Trophoblast cell (in vitro differentiated cells and primary cell): ENCODE data around the gene SLC35F3.

Experiments
- DNase-seq, 2 donors: peaks; one replicate each; pipeline ENCODE4 v3.0.0-alpha.2; 2016
- H2AFZ ChIP-seq: 2 replicates; pipeline ENCODE4 v1.6.1; 2013; ENCODE audit warnings: low read length, moderate library complexity, mild to moderate bottlenecking; ENCODE audit not compliant: insufficient read depth, poor library complexity
- H2AK5ac ChIP-seq: 2 replicates; pipeline ENCODE4 v1.6.1; 2013; ENCODE audit warnings: mild to moderate bottlenecking, low read length
- H2BK120ac ChIP-seq: 2 replicates; pipeline ENCODE4 v1.6.1; 2013; ENCODE audit warnings: low read length, mild to moderate bottlenecking, moderate library complexity; ENCODE audit not compliant: insufficient read depth, poor library complexity
- H2BK12ac ChIP-seq: 2 replicates; pipeline ENCODE4 v1.6.1; 2013; ENCODE audit warnings: mild to moderate bottlenecking, low read length, moderate library complexity
- H2BK5ac ChIP-seq: 2 replicates; pipeline ENCODE4 v1.6.1; 2013; ENCODE audit warnings: low read length, low read depth, moderate library complexity, mild to moderate bottlenecking; ENCODE audit not compliant: poor library complexity
- H3K14ac ChIP-seq: 2 replicates; pipeline ENCODE4 v1.6.1; 2013; ENCODE audit warnings: mild to moderate bottlenecking, low read length
- H3K18ac ChIP-seq: 2 replicates; pipeline ENCODE4 v1.6.1; 2013; ENCODE audit warnings: mild to moderate bottlenecking, low read length
- H3K23ac ChIP-seq: 2 replicates; pipeline ENCODE4 v1.6.1; 2013; ENCODE audit warnings: low read length
- H3K27ac ChIP-seq: 2 replicates; pipeline ENCODE4 v1.5.1; 2013; ENCODE audit warnings: low read depth, mild to moderate bottlenecking, inconsistent platforms, low read length, moderate library complexity
- H3K27me3 ChIP-seq: 2 replicates; pipeline ENCODE4 v1.6.1; 2013; ENCODE audit warnings: inconsistent platforms, mild to moderate bottlenecking, low read length, moderate library complexity; ENCODE audit not compliant: insufficient read depth
- H3K36me3 ChIP-seq, 2 experiments: 1 replicate in 1 of 2; 2 replicates in 1 of 2; pipeline ENCODE4 v1.6.1; 2013; ENCODE audit warnings: low read length in 2 of 2, mild to moderate bottlenecking in 2 of 2, moderate library complexity in 1 of 2; ENCODE audit not compliant: insufficient read depth in 2 of 2, control insufficient read depth in 1 of 2
- H3K4ac ChIP-seq: 2 replicates; pipeline ENCODE4 v1.6.1; 2013; ENCODE audit warnings: low read depth, mild to moderate bottlenecking, low read length, moderate library complexity
- H3K4me1 ChIP-seq, 2 experiments: 1 replicate in 1 of 2; 2 replicates in 1 of 2; pipeline ENCODE4 v1.6.1; 2013; ENCODE audit warnings: low read length in 2 of 2, mild to moderate bottlenecking in 2 of 2, moderate library complexity in 1 of 2; ENCODE audit not compliant: insufficient read depth in 2 of 2, control insufficient read depth in 1 of 2
- H3K4me2 ChIP-seq: 2 replicates; pipeline ENCODE4 v1.6.1; 2013; ENCODE audit warnings: inconsistent platforms, mild to moderate bottlenecking, low read length, moderate library complexity
- H3K4me3 ChIP-seq: 2 replicates; pipeline ENCODE4 v1.5.1; 2013; ENCODE audit warnings: mild to moderate bottlenecking, low read depth, low read length, inconsistent platforms
- H3K79me1 ChIP-seq: one replicate; pipeline ENCODE4 v1.6.1; 2013; ENCODE audit warnings: low read length
- H3K79me2 ChIP-seq: 2 replicates; pipeline ENCODE4 v1.6.1; 2013; ENCODE audit warnings: low read length, mild to moderate bottlenecking; ENCODE audit not compliant: control insufficient read depth, insufficient read depth, poor library complexity
- H3K9ac ChIP-seq: 2 replicates; pipeline ENCODE4 v1.6.1; 2013; ENCODE audit warnings: mild to moderate bottlenecking, low read length
- H3K9me3 ChIP-seq: 2 replicates; pipeline ENCODE4 v1.6.1; 2013; ENCODE audit warnings: low read depth, mild to moderate bottlenecking, control low read depth, inconsistent platforms, low read length; ENCODE audit not compliant: insufficient read depth
- H4K12ac ChIP-seq: 2 replicates; pipeline ENCODE4 v1.6.1; 2013; ENCODE audit warnings: low read depth, mild to moderate bottlenecking, low read length, moderate library complexity
- H4K8ac ChIP-seq: 2 replicates; pipeline ENCODE4 v1.6.1; 2013; ENCODE audit warnings: low read depth, mild to moderate bottlenecking, low read length, moderate library complexity
- H4K91ac ChIP-seq: one replicate; pipeline ENCODE4 v1.6.1; 2013; ENCODE audit warnings: low read depth, mild to moderate bottlenecking, low read length, moderate library complexity
- WGBS: extraction: QIAGEN DNeasy Blood & Tissue Kit; methylation state at CpG from one replicate; pipeline ENCODE4 v1.1.7; 2013; ENCODE audit warnings: missing lambda C conversion rate; ENCODE audit not compliant: insufficient read length, insufficient coverage; ENCODE audit errors: extremely low coverage; 5-methylcytosine and 5-hydroxymethylcytosine counted together

The SLC35F3 gene

GRCh38 chr1:234340528-234340927 lies 436.1 kb downstream of the SLC35F3 start:
- no peak overlapping the region for H2AFZ ChIP-seq
- no peak overlapping the region for H3K14ac ChIP-seq
- H2BK12ac ChIP-seq = no peak overlapping the region
- no peak overlapping the region for H3K4ac ChIP-seq
- no peak overlapping the region for H3K4me3 ChIP-seq
- peaks cover 2% of the 10 kb centered on the region for H3K9me3 ChIP-seq
- no peak overlapping the region for H3K27ac ChIP-seq
- H3K18ac ChIP-seq = no peak overlapping the region
- H2BK120ac ChIP-seq = no peak overlapping the region
- H4K8ac ChIP-seq = no peak overlapping the region
- DNase-seq = no peak
- H3K79me1 ChIP-seq = no peaks in the 10 kb centered on the region
- no CpG with 5 or more reads among the region's 2 CpGs for WGBS
- no peaks in the 10 kb centered on the region for H3K36me3 ChIP-seq
- H3K79me2 ChIP-seq = no peaks in the 10 kb centered on the region
- no peaks in the 10 kb centered on the region for H3K27me3 ChIP-seq
- H3K9ac ChIP-seq = no peak overlapping the region
- no peak overlapping the region for H4K12ac ChIP-seq
- H3K23ac ChIP-seq = no peak overlapping the region
- H3K4me2 ChIP-seq = no peak overlapping the region
- no peak overlapping the region for H4K91ac ChIP-seq
- no peaks in the 10 kb centered on the region for H3K4me1 ChIP-seq
- H2AK5ac ChIP-seq = no peak overlapping the region
- H2BK5ac ChIP-seq = no peak overlapping the region

- H4K12ac ChIP-seq = no peak overlapping the region
- H3K4me1 ChIP-seq = no peaks in the 10 kb centered on the region
- no peak overlapping the region for H4K8ac ChIP-seq
- no peak overlapping the region for H2BK120ac ChIP-seq
- H3K36me3 ChIP-seq = no peaks in the 10 kb centered on the region
- H3K27me3 ChIP-seq = no peaks in the 10 kb centered on the region
- no peak overlapping the region for H3K9ac ChIP-seq
- H3K4me2 ChIP-seq = no peak overlapping the region
- H2BK5ac ChIP-seq = no peak overlapping the region
- H3K14ac ChIP-seq = no peak overlapping the region
- H2AFZ ChIP-seq = no peak overlapping the region
- no peak overlapping the region for H3K27ac ChIP-seq
- H3K23ac ChIP-seq = no peak overlapping the region
- H4K91ac ChIP-seq = no peak overlapping the region
- H3K9me3 ChIP-seq = peaks cover 2% of the 10 kb centered on the region
- no peaks in the 10 kb centered on the region for H3K79me2 ChIP-seq
- no peak overlapping the region for H2BK12ac ChIP-seq
- H3K79me1 ChIP-seq = no peaks in the 10 kb centered on the region
- no peak overlapping the region for H3K18ac ChIP-seq
- no peak overlapping the region for H2AK5ac ChIP-seq
- no peak overlapping the region for H3K4ac ChIP-seq
- DNase-seq = no peak
- WGBS = no CpG with 5 or more reads among the region's 5 CpGs
- no peak overlapping the region for H3K4me3 ChIP-seq
These were observed 438.3 kb downstream of the SLC35F3 start for GRCh38 chr1:234342774-234343173.

DNA sequence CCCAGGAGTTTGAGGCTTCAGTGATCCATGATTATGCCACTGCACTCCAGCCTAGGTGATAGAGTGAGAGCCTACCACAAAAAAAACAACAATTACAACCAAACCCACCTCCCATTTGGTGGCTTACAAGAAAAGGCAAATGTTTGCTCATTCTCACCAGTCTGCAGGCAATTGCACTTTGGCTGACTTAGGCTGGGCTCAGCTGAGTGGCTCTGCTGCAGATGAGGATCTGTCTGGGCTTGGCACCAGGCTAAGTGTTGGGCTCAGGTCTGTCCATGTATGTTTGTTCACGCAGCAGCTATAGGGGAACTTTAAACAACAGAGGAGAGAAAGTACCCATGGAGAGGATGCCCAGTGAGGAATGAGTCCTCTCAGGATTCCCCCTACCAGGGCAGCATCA lies 440.8 kb downstream of the SLC35F3 start:
- DNase-seq = no peak
- no peak overlapping the region for H2BK120ac ChIP-seq
- H3K9ac ChIP-seq = no peak overlapping the region
- no peak overlapping the region for H3K27ac ChIP-seq
- no peaks in the 10 kb centered on the region for H3K79me1 ChIP-seq
- H3K79me2 ChIP-seq = no peaks in the 10 kb centered on the region
- WGBS = no CpG with 5 or more reads among the region's 1 CpG
- H3K36me3 ChIP-seq = no peaks in the 10 kb centered on the region
- no peak overlapping the region for H3K23ac ChIP-seq
- H3K4ac ChIP-seq = no peak overlapping the region
- no peak overlapping the region for H2AK5ac ChIP-seq
- no peak overlapping the region for H4K91ac ChIP-seq
- no peak overlapping the region for H4K8ac ChIP-seq
- H3K18ac ChIP-seq = no peak overlapping the region
- no peak overlapping the region for H3K4me3 ChIP-seq
- H4K12ac ChIP-seq = no peak overlapping the region
- H2BK5ac ChIP-seq = no peak overlapping the region
- H3K27me3 ChIP-seq = no peaks in the 10 kb centered on the region
- no peaks in the 10 kb centered on the region for H3K4me1 ChIP-seq
- H2BK12ac ChIP-seq = no peak overlapping the region
- no peak overlapping the region for H2AFZ ChIP-seq
- no peak overlapping the region for H3K14ac ChIP-seq
- peaks cover 4% of the 10 kb centered on the region for H3K9me3 ChIP-seq
- H3K4me2 ChIP-seq = no peak overlapping the region

DNA sequence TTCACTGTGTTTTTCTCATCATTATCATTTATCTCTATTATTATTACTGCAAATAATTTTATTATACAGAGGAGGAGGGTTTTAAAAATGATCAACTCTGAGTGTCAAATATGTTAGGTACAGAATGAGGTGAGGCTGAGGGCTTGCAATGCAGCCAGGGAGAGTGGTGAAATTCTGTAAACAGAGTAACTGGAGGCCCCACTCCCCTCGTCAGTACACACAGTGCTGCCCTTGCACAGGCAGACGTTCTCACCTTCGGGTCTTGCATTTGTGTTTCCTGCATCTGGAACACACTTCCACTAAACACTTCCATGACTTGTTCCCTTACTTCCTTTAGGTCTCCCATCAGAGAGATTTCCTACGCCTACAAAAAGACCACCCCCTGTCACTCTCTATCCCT lies 444.5 kb downstream of the SLC35F3 start:
- Histone ChIP-seq H4K91ac (no peak overlapping the region), H3K79me2 (no peaks in the 10 kb centered on the region), H3K4ac (no peak overlapping the region), H3K27me3 (no peaks in the 10 kb centered on the region), H3K14ac (no peak overlapping the region), H4K12ac (no peak overlapping the region), H3K23ac (no peak overlapping the region), H2AK5ac (no peak overlapping the region), H3K9me3 (peaks cover 2% of the 10 kb centered on the region), H2BK120ac (no peak overlapping the region), H2BK5ac (no peak overlapping the region), H3K18ac (no peak overlapping the region), H3K4me2 (no peak overlapping the region), H4K8ac (no peak overlapping the region), H2AFZ (no peak overlapping the region), H3K79me1 (no peaks in the 10 kb centered on the region), H2BK12ac (no peak overlapping the region), H3K4me3 (no peak overlapping the region), H3K9ac (no peak overlapping the region), H3K27ac (no peak overlapping the region), H3K36me3 (no peaks in the 10 kb centered on the region), H3K4me1 (no peaks in the 10 kb centered on the region)
- no peak for DNase-seq
- no CpG with 5 or more reads among the region's 4 CpGs for WGBS
